Measurements from ENCODE around the gene KDM4C. TPM values are rescaled to one million over a fixed set of nuclear protein-coding genes. Genes with fewer than 3 reads are reported as not detected.

The KDM4C gene
- total and polyA plus RNA-seq, 8 donors = 6.7 to 129 (median 79.9) TPM

- no peaks in the 10 kb centered on the region for H3K9me3 ChIP-seq
- no peak overlapping the region for H3K27ac ChIP-seq
- intact Hi-C loops (cut with DNase I; ENCODE audit: low total_unique reads) = no loop called here
- H3K4me3 ChIP-seq = no peak overlapping the region
- no peak for DNase-seq
- no peaks in the 10 kb centered on the region for H3K4me1 ChIP-seq
- H3K27me3 ChIP-seq = no peaks in the 10 kb centered on the region
- 82 to 98% (median 87%) methylated on average over 1 of the region's 1 CpG for WGBS, 5 donors
- peaks cover 22 to 99% (median 85%) of the 10 kb centered on the region in 4 donors for H3K36me3 ChIP-seq
- TF ChIP-seq POLR2AphosphoS5 (IDR thresholded peaks at IDR 0.05) (no peak), EP300 (IDR thresholded peaks at IDR 0.05) (no peak), CTCF (IDR thresholded peaks at IDR 0.05) (no peak), POLR2A (IDR thresholded peaks at IDR 0.05) (no peak)
Measured at GRCh38 chr9:6991418-6991817, 233.6 kb downstream of the KDM4C start.

- intact Hi-C loops (cut with DNase I; ENCODE audit: low total_unique reads) = no loop called here
- WGBS, 5 donors = 71 to 88% (median 87%) methylated on average over 7 of the region's 7 CpGs
- H3K36me3 ChIP-seq = peaks cover 16 to 71% (median 62%) of the 10 kb centered on the region in 4 donors
- peak in 1 of 2 donors; percentile 6 for DNase-seq
- H3K4me1 ChIP-seq = no peaks in the 10 kb centered on the region
- no peak overlapping the region for H3K27ac ChIP-seq
- H3K9me3 ChIP-seq = no peaks in the 10 kb centered on the region
- H3K27me3 ChIP-seq = no peaks in the 10 kb centered on the region
- TF ChIP-seq POLR2AphosphoS5 (IDR thresholded peaks at IDR 0.05) (no peak), CTCF (IDR thresholded peaks at IDR 0.05) (no peak), POLR2A (IDR thresholded peaks at IDR 0.05) (no peak), EP300 (IDR thresholded peaks at IDR 0.05) (no peak)
- no peak overlapping the region for H3K4me3 ChIP-seq
Measured at GRCh38 chr9:6996061-6996854, 238.5 kb downstream of the KDM4C start.

- TF ChIP-seq EP300 (IDR thresholded peaks at IDR 0.05) (no peak), POLR2A (IDR thresholded peaks at IDR 0.05) (no peak), POLR2AphosphoS5 (IDR thresholded peaks at IDR 0.05) (no peak), CTCF (IDR thresholded peaks at IDR 0.05) (no peak)
- Histone ChIP-seq H3K4me3 (no peak overlapping the region), H3K9me3 (no peaks in the 10 kb centered on the region), H3K27me3 (no peaks in the 10 kb centered on the region), H3K27ac (no peak overlapping the region), H3K36me3 (peaks cover 11 to 64% (median 55%) of the 10 kb centered on the region in 4 donors), H3K4me1 (no peaks in the 10 kb centered on the region)
- 81 to 95% (median 93%) methylated on average over 1 of the region's 1 CpG for WGBS, 5 donors
- DNase-seq = no peak
- intact Hi-C loops (cut with DNase I; ENCODE audit: low total_unique reads) = no loop called here
Measured at GRCh38 chr9:6997330-6997729, 239.6 kb downstream of the KDM4C start.

GRCh38 chr9:6999794-7000193, 242.0 kb downstream of the KDM4C start:
- H3K36me3 ChIP-seq = peaks cover 10 to 51% (median 49%) of the 10 kb centered on the region in 4 donors
- no peak for TF ChIP-seq CTCF (IDR thresholded peaks at IDR 0.05)
- no peak for DNase-seq
- H3K27ac ChIP-seq = no peak overlapping the region
- intact Hi-C loops (cut with DNase I; ENCODE audit: low total_unique reads) = no loop called here
- 63 to 80% (median 71%) methylated on average over 2 of the region's 2 CpGs for WGBS, 5 donors
- H3K4me1 ChIP-seq = no peaks in the 10 kb centered on the region
- no peaks in the 10 kb centered on the region for H3K9me3 ChIP-seq
- H3K4me3 ChIP-seq = no peak overlapping the region
- H3K27me3 ChIP-seq = no peaks in the 10 kb centered on the region
